VCaP (cell line): Measurements from ENCODE around the gene CD163L1.

Experiments
- H3K27ac ChIP-seq: fragments of 450-650 bp; 2 replicates; pipeline ENCODE4 v1.5.1; 2017
- TF ChIP-seq, protein P1 (sequence below): fragments of 450-650 bp; conservative IDR thresholded peaks from 2 replicates; pipeline ENCODE4 v1.5.1; 2017; ENCODE audit warnings: mild to moderate bottlenecking, moderate library complexity

CD163L1 gene

DNA sequence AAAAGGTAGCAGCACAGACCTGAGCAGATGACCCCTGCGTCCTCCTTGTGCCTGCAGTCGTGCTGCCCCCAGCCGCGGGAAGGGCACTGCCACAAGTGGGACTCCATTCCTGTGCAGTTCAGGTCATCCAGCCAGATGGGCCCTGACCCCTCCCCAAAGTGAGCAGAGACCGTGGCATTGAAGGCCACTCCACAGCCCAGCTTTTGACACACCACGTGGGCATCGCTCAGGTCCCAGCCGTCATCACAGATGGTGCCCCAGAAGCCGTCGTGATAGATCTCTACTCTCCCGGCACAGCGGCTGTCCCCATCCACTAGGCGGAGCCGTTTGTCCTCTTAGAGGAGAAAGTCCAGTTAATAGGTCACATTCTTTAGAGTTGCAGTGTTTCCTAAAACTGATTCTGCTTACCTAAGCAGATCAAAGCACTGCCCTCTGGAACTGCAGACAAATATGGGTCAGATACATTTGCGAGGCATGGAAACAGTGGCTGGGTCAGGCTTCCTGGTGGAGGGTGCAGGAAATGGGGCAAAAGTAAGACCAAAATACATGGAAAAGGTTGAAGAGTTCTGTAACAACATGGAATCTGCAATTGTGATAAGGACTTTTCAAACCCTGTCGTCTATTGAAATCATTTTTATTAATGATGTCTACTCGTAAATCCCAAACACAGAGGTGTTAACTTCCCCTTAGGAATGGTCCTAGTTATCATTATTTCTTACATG lies 69.4 kb downstream of the CD163L1 start:
- no peak overlapping the region for H3K27ac ChIP-seq
- TF ChIP-seq, protein P1, sequence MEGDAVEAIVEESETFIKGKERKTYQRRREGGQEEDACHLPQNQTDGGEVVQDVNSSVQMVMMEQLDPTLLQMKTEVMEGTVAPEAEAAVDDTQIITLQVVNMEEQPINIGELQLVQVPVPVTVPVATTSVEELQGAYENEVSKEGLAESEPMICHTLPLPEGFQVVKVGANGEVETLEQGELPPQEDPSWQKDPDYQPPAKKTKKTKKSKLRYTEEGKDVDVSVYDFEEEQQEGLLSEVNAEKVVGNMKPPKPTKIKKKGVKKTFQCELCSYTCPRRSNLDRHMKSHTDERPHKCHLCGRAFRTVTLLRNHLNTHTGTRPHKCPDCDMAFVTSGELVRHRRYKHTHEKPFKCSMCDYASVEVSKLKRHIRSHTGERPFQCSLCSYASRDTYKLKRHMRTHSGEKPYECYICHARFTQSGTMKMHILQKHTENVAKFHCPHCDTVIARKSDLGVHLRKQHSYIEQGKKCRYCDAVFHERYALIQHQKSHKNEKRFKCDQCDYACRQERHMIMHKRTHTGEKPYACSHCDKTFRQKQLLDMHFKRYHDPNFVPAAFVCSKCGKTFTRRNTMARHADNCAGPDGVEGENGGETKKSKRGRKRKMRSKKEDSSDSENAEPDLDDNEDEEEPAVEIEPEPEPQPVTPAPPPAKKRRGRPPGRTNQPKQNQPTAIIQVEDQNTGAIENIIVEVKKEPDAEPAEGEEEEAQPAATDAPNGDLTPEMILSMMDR, result peak; percentile 93

DNA sequence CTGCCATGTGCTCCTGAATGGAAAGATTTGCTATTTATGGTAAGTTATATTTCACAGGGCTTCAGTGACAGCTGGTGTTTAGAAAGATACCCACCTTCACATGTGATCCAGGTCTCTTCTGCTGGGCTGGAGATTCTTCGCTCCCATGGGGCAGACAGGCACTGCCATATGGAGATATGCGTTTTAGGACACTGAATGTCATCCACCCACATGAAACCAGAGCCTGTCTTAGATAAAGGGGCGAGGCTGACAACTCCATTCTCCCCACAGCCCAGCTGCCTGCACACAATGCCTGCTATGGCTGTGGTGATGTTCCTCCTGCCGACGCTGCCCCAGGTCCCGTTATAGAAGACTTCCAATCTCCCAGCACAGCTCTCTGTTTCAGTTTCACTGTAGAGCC lies 70.7 kb downstream of the CD163L1 start:
- no peak overlapping the region for H3K27ac ChIP-seq
- TF ChIP-seq, protein P1, result no peak

DNA sequence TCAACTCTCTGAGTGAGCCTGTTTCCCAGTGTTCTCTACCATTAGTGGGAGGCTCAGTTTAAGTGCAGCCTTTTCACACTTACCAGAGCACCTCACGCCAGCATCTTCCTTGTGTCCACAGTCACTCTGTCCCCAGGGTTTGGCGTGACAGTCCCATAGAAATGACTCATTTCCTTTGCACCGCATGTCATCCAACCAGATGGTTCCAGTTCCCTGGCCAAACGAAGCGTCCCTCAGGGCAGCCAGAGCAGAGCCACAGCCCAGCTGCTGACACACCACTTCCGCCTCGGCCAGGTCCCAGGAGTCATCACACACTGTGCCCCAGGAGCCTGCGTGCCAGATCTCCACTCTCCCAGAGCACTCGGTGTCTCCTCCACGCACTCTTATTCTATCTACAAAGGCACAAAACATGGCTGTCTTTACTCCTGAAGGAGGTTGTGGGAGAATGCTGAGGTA lies 74.7 kb downstream of the CD163L1 start:
- TF ChIP-seq, protein P1, result no peak
- H3K27ac ChIP-seq, result no peak overlapping the region

DNA sequence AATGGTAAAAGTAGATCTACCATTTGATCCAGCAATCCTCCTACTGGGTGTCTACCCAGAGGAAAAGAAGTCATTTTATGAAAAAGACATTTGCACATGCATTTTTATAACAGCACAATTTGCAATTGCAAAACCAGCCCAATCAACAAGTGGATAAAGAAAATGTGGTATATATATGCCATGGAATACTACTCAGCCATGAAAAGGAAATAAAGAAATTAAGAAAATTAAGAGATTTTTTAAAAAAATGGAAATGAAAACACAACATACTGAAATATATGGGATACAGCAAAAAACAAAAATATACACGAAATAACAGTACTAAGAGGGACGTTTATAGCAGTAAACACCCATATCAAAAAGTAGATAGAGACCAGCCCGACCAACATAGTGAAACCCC lies 81.2 kb downstream of the CD163L1 start:
- TF ChIP-seq, protein P1, result no peak
- no peak overlapping the region for H3K27ac ChIP-seq

DNA sequence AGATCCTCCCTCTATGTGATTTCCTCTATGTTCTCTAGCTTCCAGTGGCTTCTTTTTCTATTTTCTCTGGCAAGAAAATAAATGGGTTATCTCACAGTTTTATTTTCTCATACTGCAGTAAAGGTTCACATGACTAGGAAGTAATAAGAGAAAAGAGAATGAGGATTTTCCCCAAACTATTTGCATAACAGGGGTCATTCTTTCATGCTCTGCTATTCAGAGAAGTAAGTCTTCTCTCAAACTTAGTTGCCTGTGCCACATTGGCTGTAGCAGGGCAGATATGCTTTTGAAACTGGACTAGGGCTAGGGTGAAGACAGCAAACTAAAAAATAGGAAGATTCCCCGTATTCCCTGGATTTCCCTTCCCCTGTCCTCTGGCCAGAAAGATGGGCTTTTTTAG lies 82.7 kb downstream of the CD163L1 start:
- no peak overlapping the region for H3K27ac ChIP-seq
- TF ChIP-seq, protein P1, result no peak

DNA sequence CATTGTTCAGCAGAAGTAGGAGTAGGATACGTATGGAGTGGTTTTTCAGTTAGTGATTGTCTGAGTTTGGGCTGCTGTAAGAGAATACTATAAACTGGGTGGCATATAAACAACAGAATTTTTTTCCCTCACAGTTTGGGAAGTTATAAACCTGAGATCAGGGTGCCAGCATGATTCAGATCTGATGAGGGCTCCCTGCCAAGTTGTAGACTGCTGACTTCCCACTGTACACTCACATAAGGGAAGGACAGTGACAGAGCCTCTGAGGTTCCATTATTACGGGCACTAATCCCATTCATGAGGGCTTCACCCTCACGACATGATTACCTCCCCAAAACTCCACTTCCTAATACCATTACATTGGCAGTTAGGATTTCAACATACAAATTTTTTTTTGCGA lies 89.4 kb downstream of the CD163L1 start:
- TF ChIP-seq, protein P1, result no peak
- no peak overlapping the region for H3K27ac ChIP-seq

DNA sequence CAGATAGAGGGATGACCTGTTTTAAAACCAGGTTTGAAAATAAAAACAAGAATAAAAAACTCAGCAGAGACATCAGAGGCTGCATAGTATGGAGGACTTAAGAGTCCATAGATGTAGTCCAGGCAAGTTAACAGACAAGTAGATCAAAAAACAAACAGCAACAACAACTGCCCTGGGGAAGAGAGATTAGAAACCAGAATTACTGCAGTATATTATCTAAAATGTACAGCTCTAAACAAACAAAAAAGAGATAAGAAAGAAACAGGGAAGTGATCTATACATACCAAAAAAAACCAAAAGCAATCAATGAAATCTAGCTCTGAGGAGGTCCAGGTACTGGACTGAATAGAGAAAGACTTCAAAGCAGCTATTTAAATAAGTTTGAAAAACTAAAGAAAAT lies 91.3 kb downstream of the CD163L1 start:
- TF ChIP-seq, protein P1, result no peak
- no peak overlapping the region for H3K27ac ChIP-seq
